ENCODE data around the gene ACSL3. TPM values are rescaled to one million over a fixed set of nuclear protein-coding genes. Genes with fewer than 3 reads are reported as not detected.
A peak's percentile ranks its signal among the peaks of the same experiment; 100 is the strongest.

Gene ACSL3
- total RNA-seq, 1 donor from 2014 or later, result 107 TPM

GRCh38 chr2:222938327-222938726, 77.5 kb downstream of the ACSL3 start:
- no peak for TF ChIP-seq CTCF (IDR thresholded peaks at IDR 0.05)
- Mint-ChIP-seq H3K36me3 (ENCODE audit: low read depth) (peaks cover 32% of the 10 kb centered on the region), H3K4me1 (ENCODE audit: low read depth) (peaks cover 27% of the 10 kb centered on the region)

GRCh38 chr2:222939208-222939856, 78.5 kb downstream of the ACSL3 start:
- peak overlapping the region; percentile 14 for H3K27ac Mint-ChIP-seq (ENCODE audit: unreplicated experiment)
- no peaks in the 10 kb centered on the region for H3K27me3 Mint-ChIP-seq (ENCODE audit: low read depth)
- peaks cover 37% of the 10 kb centered on the region for H3K4me1 Mint-ChIP-seq (ENCODE audit: low read depth)
- peak; percentile 84 for TF ChIP-seq CTCF (IDR thresholded peaks at IDR 0.05)
- H3K36me3 Mint-ChIP-seq (ENCODE audit: low read depth), result peaks cover 30% of the 10 kb centered on the region
- H3K4me3 Mint-ChIP-seq (ENCODE audit: unreplicated experiment), result no peak overlapping the region
- DNase-seq (ENCODE audit: low spot score), result no peak
- peaks cover 9% of the 10 kb centered on the region for H3K9me3 Mint-ChIP-seq (ENCODE audit: low read depth)

More at GRCh38 chr2:222938327-222938726, 77.5 kb downstream of the ACSL3 start:
- H3K27ac Mint-ChIP-seq (ENCODE audit: unreplicated experiment), result no peak overlapping the region
- H3K4me3 Mint-ChIP-seq (ENCODE audit: unreplicated experiment), result no peak overlapping the region
- peaks cover 9% of the 10 kb centered on the region for H3K9me3 Mint-ChIP-seq (ENCODE audit: low read depth)
- H3K27me3 Mint-ChIP-seq (ENCODE audit: low read depth), result no peaks in the 10 kb centered on the region
- no peak for DNase-seq (ENCODE audit: low spot score)

- Mint-ChIP-seq H3K36me3 (ENCODE audit: low read depth) (peaks cover 25% of the 10 kb centered on the region), H3K9me3 (ENCODE audit: low read depth) (peaks cover 9% of the 10 kb centered on the region)
These were observed 79.1 kb downstream of the ACSL3 start for GRCh38 chr2:222939979-222940378.

GRCh38 chr2:222941510-222942032, 80.7 kb downstream of the ACSL3 start:
- Mint-ChIP-seq H3K36me3 (ENCODE audit: low read depth) (peaks cover 19% of the 10 kb centered on the region), H3K27me3 (ENCODE audit: low read depth) (no peaks in the 10 kb centered on the region), H3K9me3 (ENCODE audit: low read depth) (peaks cover 8% of the 10 kb centered on the region), H3K4me1 (ENCODE audit: low read depth) (peaks cover 60% of the 10 kb centered on the region), H3K4me3 (ENCODE audit: unreplicated experiment) (no peak overlapping the region), H3K27ac (ENCODE audit: unreplicated experiment) (peak overlapping the region; percentile 60)
- no peak for TF ChIP-seq CTCF (IDR thresholded peaks at IDR 0.05)
- no peak for DNase-seq (ENCODE audit: low spot score)

More at GRCh38 chr2:222939979-222940378, 79.1 kb downstream of the ACSL3 start:
- Mint-ChIP-seq H3K27me3 (ENCODE audit: low read depth) (no peaks in the 10 kb centered on the region), H3K4me1 (ENCODE audit: low read depth) (peaks cover 44% of the 10 kb centered on the region), H3K4me3 (ENCODE audit: unreplicated experiment) (no peak overlapping the region), H3K27ac (ENCODE audit: unreplicated experiment) (peak overlapping the region; percentile 75)
- TF ChIP-seq CTCF (IDR thresholded peaks at IDR 0.05), result no peak
- DNase-seq (ENCODE audit: low spot score), result no peak

- Mint-ChIP-seq H3K9me3 (ENCODE audit: low read depth) (peaks cover 3% of the 10 kb centered on the region), H3K27me3 (ENCODE audit: low read depth) (no peaks in the 10 kb centered on the region), H3K27ac (ENCODE audit: unreplicated experiment) (peak overlapping the region; percentile 76), H3K4me1 (ENCODE audit: low read depth) (peaks cover 66% of the 10 kb centered on the region), H3K36me3 (ENCODE audit: low read depth) (peaks cover 9% of the 10 kb centered on the region), H3K4me3 (ENCODE audit: unreplicated experiment) (no peak overlapping the region)
- no peak for DNase-seq (ENCODE audit: low spot score)
- no peak for TF ChIP-seq CTCF (IDR thresholded peaks at IDR 0.05)
These were observed 81.7 kb downstream of the ACSL3 start for GRCh38 chr2:222942561-222942960.

Measured in chondrocyte (in vitro differentiated cells).